Measurements from ENCODE around the gene DNAH14.
"Not testable (repeated sequence)": the region's sequence is repeated elsewhere in the genome, so short reads cannot be mapped to it uniquely, and the experiment has no call there.

DNAH14 gene

GRCh38 chr1:225360119-225360518 is 430.6 kb downstream of the DNAH14 start:
- DNase-seq, result no peak

GRCh38 chr1:225361176-225361575 is 431.7 kb downstream of the DNAH14 start:
- no peak for DNase-seq

GRCh38 chr1:225362805-225363204 is 433.3 kb downstream of the DNAH14 start:
- DNase-seq, result no peak

- no peak for DNase-seq
Measured at GRCh38 chr1:225364439-225364838, 435.0 kb downstream of the DNAH14 start.

GRCh38 chr1:225366018-225366417 is 436.5 kb downstream of the DNAH14 start:
- no peak for DNase-seq

GRCh38 chr1:225366552-225366951 is 437.1 kb downstream of the DNAH14 start:
- DNase-seq, result no peak

- no peak for DNase-seq
Measured at GRCh38 chr1:225368036-225368552, 438.6 kb downstream of the DNAH14 start.

GRCh38 chr1:225371366-225372010 is 442.0 kb downstream of the DNAH14 start:
- DNase-seq, result no peak

GRCh38 chr1:225373155-225373554 is 443.7 kb downstream of the DNAH14 start:
- no peak for DNase-seq

- DNase-seq, result no peak
Measured at GRCh38 chr1:225374996-225375395, 445.5 kb downstream of the DNAH14 start.

GRCh38 chr1:225378880-225379279 is 449.4 kb downstream of the DNAH14 start:
- DNase-seq, result no peak

GRCh38 chr1:225380691-225381090 is 451.2 kb downstream of the DNAH14 start:
- no peak for DNase-seq

- DNase-seq, result not testable (repeated sequence)
Measured at GRCh38 chr1:225386860-225387259, 457.4 kb downstream of the DNAH14 start.

- DNase-seq, result no peak
Measured at GRCh38 chr1:225388372-225388771, 458.9 kb downstream of the DNAH14 start.

- DNase-seq, result no peak
Measured at GRCh38 chr1:225389843-225390242, 460.4 kb downstream of the DNAH14 start.

GRCh38 chr1:225396357-225396756 is 466.9 kb downstream of the DNAH14 start:
- DNase-seq, result no peak

- DNase-seq, result no peak
Measured at GRCh38 chr1:225400968-225401367, 471.5 kb downstream of the DNAH14 start.

- no peak for DNase-seq
Measured at GRCh38 chr1:225406976-225407725, 477.7 kb downstream of the DNAH14 start.

- no peak for DNase-seq
Measured at GRCh38 chr1:225407755-225408154, 478.3 kb downstream of the DNAH14 start.

- no peak for DNase-seq
Measured at GRCh38 chr1:225408249-225408648, 478.8 kb downstream of the DNAH14 start.

- DNase-seq, result no peak
Measured at GRCh38 chr1:225409051-225409450, 479.6 kb downstream of the DNAH14 start.

- DNase-seq, result no peak
Measured at GRCh38 chr1:225410036-225410435, 480.6 kb downstream of the DNAH14 start.

GRCh38 chr1:225412321-225412720 is 482.8 kb downstream of the DNAH14 start:
- no peak for DNase-seq

- DNase-seq, result no peak
Measured at GRCh38 chr1:225412803-225413351, 483.4 kb downstream of the DNAH14 start.
